Gastroesophageal sphincter (tissue), 4 donors: ENCODE measurements around the gene USP15. TPM values are rescaled to one million over a fixed set of nuclear protein-coding genes. Genes with fewer than 3 reads are reported as not detected.
"Not testable (repeated sequence)": the region's sequence is repeated elsewhere in the genome, so short reads cannot be mapped to it uniquely, and the experiment has no call there.

Source experiments
- ATAC-seq: fragments of 150-250 bp; one replicate; pipeline ENCODE4 v1.9.1; 2016; ENCODE audit warnings: mild to moderate bottlenecking, moderate library complexity
- H3K27ac ChIP-seq, 4 donors: fragments of 200-600 bp; sonication (generic) in 3 of 4; 1 replicate in 3 of 4; 2 replicates in 1 of 4; pipeline ENCODE4 v1.5.1; 2016 to 2019
- H3K27me3 ChIP-seq: fragments of 200-600 bp; sonication (generic); one replicate; pipeline ENCODE4 v1.5.1; 2019
- H3K36me3 ChIP-seq, 2 donors: fragments of 200-600 bp; sonication (generic); one replicate each; pipeline ENCODE4 v1.5.1; 2019; ENCODE audit warnings: control low read depth in 1 of 2
- H3K4me1 ChIP-seq, 3 donors: fragments of 200-600 bp; sonication (generic); 1 replicate in 2 of 3; 2 replicates in 1 of 3; pipeline ENCODE4 v1.5.1; 2016 to 2019; ENCODE audit warnings: control low read depth in 2 of 3
- H3K4me3 ChIP-seq, 2 donors: fragments of 200-600 bp; sonication (generic); one replicate each; pipeline ENCODE4 v1.5.1; 2019; ENCODE audit warnings: mild to moderate bottlenecking in 1 of 2, moderate library complexity in 1 of 2
- H3K9me3 ChIP-seq, 3 donors: fragments of 200-600 bp; sonication (generic); one replicate each; pipeline ENCODE4 v1.5.1; 2017 to 2019; ENCODE audit warnings: control low read depth in 2 of 3
- EP300 ChIP-seq: sonication (generic); formaldehyde crosslinking; IDR thresholded peaks from one replicate; pipeline ENCODE4 v1.6.1; 2017; ENCODE audit warnings: antibody characterized with exemption, mild to moderate bottlenecking
- POLR2A ChIP-seq, 2 donors: fragments of 450-650 bp; IDR thresholded peaks; one replicate each; pipeline ENCODE4 v1.6.1; 2017; ENCODE audit warnings: antibody characterized with exemption in 2 of 2, mild to moderate bottlenecking in 2 of 2, moderate library complexity in 1 of 2
- POLR2AphosphoS5 ChIP-seq: sonication (generic); formaldehyde crosslinking; IDR thresholded peaks from one replicate; pipeline ENCODE4 v1.6.1; 2017; ENCODE audit warnings: antibody characterized with exemption
- WGBS, 2 donors: methylation state at CpG; one replicate each; pipeline ENCODE4 v1.1.5; 2018; ENCODE audit warnings: low coverage in 1 of 2; 5-methylcytosine and 5-hydroxymethylcytosine counted together
- total RNA-seq, 4 donors: library from RNA; depleted of rRNA; stranded (reverse); fragments of >200 nt; gene quantifications; one replicate each; pipeline ENCODE4 v1.1.0, GENCODE V29; 2016
- TF ChIP-seq, protein P1 (sequence below), 4 experiments: fragments of 200-600 bp in 2 of 4; fragments of 450-650 bp in 2 of 4; sonication (generic) in 1 of 4; IDR thresholded peaks; one replicate each; pipeline ENCODE4 v1.5.1; 2017 to 2019; ENCODE audit warnings: antibody characterized with exemption in 4 of 4, mild to moderate bottlenecking in 2 of 4, moderate library complexity in 2 of 4

Gene USP15
- total RNA-seq, 4 donors from 2014 or later, result 33.6 to 84.8 (median 70.0) TPM

DNA sequence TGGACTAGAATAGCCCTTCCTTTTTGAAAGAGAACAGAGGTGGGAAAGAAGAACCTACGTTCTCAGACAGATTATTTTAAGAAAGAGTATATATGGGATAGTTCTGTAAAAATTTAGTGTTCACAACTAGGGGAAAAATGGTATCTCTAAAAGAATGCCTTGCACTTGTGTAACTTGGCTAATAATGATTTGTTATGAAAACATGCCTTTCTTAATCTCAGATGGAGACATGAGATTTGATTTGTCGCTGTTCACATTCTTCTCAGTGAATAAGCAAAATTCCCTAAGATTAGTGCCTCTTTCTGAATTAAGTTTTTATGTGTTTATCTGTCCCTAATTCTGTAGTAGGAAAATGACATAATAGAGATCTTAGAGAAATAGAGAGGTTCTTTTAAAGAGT, 100.8 kb downstream of the USP15 start:
- H3K36me3 ChIP-seq, result peaks cover 0 to 27% of the 10 kb centered on the region in 2 donors
- TF ChIP-seq POLR2AphosphoS5, result no peak
- no peak for TF ChIP-seq EP300
- H3K4me1 ChIP-seq, result no peaks in the 10 kb centered on the region
- no peak overlapping the region for H3K27ac ChIP-seq
- no peak overlapping the region for H3K4me3 ChIP-seq
- 96 to 97% methylated on average over 2 of the region's 2 CpGs for WGBS, 2 donors
- ATAC-seq, result no peak
- H3K27me3 ChIP-seq, result no peaks in the 10 kb centered on the region
- peaks cover 0 to 5% (median 0%) of the 10 kb centered on the region in 3 donors for H3K9me3 ChIP-seq

DNA sequence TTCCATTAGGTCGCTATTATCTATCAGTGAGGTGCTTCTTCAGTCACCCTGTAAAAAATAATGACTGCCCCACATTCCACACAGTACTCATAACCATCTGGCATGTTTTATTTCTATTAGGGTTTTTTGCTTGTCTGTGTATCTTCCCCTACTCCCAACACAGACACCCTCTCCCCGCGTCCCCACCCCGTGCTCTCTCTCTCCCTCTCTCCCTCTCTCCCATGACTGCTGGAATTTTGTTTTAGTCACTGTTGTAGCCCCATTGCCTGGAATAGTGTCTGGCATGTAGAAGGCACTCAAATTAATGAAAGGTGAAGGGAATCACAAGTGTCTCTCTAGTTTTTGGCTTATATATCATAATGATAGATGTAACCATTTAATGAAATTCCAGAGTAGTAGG, 103.3 kb downstream of the USP15 start:
- ATAC-seq, result no peak
- Histone ChIP-seq H3K4me3 (no peak overlapping the region), H3K27ac (no peak overlapping the region), H3K4me1 (no peaks in the 10 kb centered on the region), H3K36me3 (peaks cover 0 to 19% of the 10 kb centered on the region in 2 donors), H3K9me3 (peaks cover 0 to 5% (median 0%) of the 10 kb centered on the region in 3 donors), H3K27me3 (no peaks in the 10 kb centered on the region)
- no peak for TF ChIP-seq POLR2A (IDR thresholded peaks at IDR 0.05)
- TF ChIP-seq EP300, result no peak
- TF ChIP-seq, protein P1, sequence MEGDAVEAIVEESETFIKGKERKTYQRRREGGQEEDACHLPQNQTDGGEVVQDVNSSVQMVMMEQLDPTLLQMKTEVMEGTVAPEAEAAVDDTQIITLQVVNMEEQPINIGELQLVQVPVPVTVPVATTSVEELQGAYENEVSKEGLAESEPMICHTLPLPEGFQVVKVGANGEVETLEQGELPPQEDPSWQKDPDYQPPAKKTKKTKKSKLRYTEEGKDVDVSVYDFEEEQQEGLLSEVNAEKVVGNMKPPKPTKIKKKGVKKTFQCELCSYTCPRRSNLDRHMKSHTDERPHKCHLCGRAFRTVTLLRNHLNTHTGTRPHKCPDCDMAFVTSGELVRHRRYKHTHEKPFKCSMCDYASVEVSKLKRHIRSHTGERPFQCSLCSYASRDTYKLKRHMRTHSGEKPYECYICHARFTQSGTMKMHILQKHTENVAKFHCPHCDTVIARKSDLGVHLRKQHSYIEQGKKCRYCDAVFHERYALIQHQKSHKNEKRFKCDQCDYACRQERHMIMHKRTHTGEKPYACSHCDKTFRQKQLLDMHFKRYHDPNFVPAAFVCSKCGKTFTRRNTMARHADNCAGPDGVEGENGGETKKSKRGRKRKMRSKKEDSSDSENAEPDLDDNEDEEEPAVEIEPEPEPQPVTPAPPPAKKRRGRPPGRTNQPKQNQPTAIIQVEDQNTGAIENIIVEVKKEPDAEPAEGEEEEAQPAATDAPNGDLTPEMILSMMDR (IDR thresholded peaks at IDR 0.05), result no peak
- no peak for TF ChIP-seq POLR2AphosphoS5
- WGBS, 2 donors, result 83 to 97% methylated on average over 2 to 4 of the region's 4 CpGs

DNA sequence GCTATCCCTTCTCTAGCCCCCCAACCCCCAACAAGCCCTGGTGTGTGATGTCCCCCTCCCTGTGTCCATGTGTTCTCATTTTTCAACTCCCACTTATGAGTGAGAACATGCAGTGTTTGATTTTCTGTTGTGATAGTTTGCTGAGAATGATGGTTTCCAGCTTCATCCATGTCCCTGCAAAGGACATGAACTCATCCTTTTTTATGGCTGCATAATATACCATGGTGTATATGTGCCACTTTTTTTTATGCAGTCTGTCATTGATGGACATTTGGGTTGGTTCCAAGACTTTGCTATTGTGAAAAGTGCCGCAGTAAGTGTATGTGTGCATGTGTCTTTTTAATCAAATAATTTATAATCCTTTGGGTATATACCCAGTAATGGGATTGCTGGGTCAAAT, 104.5 kb downstream of the USP15 start:
- H3K4me3 ChIP-seq, H3K27ac ChIP-seq, ATAC-seq, H3K27me3 ChIP-seq, H3K9me3 ChIP-seq, H3K36me3 ChIP-seq, H3K4me1 ChIP-seq: not testable (repeated sequence)
- 100% methylated on average over 1 of the region's 1 CpG for WGBS, 2 donors

DNA sequence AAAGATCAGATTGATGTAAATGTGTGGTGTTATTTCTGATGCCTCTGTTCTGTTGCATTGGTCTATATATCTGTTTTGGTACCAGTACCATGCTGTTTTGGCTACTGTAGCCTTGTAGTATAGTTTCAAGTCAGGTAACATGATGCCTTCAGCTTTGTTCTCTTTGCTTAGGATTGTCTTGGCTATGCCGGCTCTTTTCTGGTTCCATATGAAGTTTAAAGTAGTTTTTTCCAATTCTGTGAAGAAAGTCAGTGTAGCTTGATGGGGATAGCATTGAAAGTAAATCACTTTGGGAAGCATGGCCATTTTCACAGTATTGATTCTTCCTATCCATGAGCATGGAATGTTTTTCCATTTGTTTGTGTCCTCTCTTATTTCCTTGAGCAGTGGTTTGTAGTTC, 105.6 kb downstream of the USP15 start:
- not testable (repeated sequence) for H3K9me3 ChIP-seq, ATAC-seq, H3K27me3 ChIP-seq, H3K4me3 ChIP-seq, H3K4me1 ChIP-seq, H3K27ac ChIP-seq
- peaks cover 0 to 17% of the 10 kb centered on the region in 2 donors for H3K36me3 ChIP-seq
- 100% methylated on average over 1 of the region's 1 CpG; no CpG with 5 or more reads in 1 of the 2 donors for WGBS, 2 donors

DNA sequence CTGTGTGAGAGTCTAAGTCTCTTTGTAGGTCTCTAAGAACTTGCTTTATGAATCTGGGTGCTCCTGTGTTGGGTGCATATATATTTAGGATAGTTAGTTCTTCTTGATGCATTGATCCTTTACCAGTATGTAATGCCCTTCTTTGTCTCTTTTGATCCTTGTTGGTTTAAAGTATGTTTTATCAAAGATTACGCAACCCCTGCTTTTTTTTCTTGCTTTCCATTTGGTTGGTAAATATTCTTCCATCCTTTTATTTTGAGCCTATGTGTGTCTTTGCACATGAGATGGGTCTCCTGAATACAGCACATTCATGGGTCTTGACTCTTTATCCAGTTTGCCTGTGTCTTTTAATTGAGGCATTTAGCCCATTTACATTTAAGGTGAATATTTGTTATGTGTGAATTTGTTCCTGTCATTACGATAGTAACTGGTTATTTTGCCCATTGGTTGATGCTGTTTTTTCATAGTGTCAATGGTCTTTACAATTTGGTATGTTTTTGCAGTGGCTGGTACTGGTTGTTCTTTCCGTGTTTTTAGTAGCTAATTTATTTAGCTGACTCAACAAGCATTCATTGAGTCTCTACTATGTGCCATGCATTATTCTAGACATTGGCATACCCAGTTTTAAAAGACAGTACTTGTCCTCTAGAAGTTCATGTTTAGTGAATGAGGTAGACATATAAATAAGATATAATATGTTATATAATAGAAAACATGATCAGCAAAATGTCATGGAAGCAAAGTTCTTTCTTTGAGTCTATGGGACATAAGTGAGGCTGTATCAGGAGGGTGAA, 108.4 kb downstream of the USP15 start:
- Histone ChIP-seq H3K4me1 (peaks cover 0 to 20% (median 0%) of the 10 kb centered on the region in 3 donors), H3K36me3 (peaks cover 0 to 17% of the 10 kb centered on the region in 2 donors)
- not testable (repeated sequence) for ATAC-seq, H3K27ac ChIP-seq, H3K27me3 ChIP-seq, H3K4me3 ChIP-seq, H3K9me3 ChIP-seq
- WGBS, 2 donors, result 100% methylated on average over 3 of the region's 3 CpGs

DNA sequence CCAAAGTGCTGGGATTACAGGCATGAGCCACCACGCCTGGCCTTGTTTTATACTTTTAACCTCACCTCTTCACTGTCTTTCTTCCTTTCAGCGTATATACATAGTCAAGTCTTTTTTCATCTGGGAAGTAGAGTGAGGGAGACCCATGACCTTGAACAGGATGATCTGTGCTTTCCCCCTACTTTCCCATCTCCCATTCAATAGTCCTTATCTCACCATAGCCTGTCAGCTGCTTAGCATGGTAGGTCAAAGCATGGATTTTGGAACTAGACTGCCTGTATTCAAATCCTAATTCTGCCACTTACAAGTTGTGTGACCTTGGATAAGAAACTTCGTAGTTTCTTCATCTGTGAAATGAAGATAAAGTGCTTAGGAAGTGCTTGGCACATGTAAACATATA, 110.0 kb downstream of the USP15 start:
- ATAC-seq, result no peak
- H3K27ac ChIP-seq, result no peak overlapping the region
- H3K27me3 ChIP-seq, result no peaks in the 10 kb centered on the region
- H3K9me3 ChIP-seq, result peaks cover 0 to 5% (median 0%) of the 10 kb centered on the region in 3 donors
- no peak overlapping the region for H3K4me3 ChIP-seq
- 86 to 94% methylated on average over 1 to 3 of the region's 3 CpGs for WGBS, 2 donors
- no peak for TF ChIP-seq EP300
- no peak for TF ChIP-seq POLR2A (IDR thresholded peaks at IDR 0.05)
- TF ChIP-seq, protein P1 (IDR thresholded peaks at IDR 0.05), result no peak
- no peak for TF ChIP-seq POLR2AphosphoS5
- peaks cover 0 to 7% of the 10 kb centered on the region in 2 donors for H3K36me3 ChIP-seq
- H3K4me1 ChIP-seq, result peaks cover 0 to 27% (median 0%) of the 10 kb centered on the region in 3 donors

DNA sequence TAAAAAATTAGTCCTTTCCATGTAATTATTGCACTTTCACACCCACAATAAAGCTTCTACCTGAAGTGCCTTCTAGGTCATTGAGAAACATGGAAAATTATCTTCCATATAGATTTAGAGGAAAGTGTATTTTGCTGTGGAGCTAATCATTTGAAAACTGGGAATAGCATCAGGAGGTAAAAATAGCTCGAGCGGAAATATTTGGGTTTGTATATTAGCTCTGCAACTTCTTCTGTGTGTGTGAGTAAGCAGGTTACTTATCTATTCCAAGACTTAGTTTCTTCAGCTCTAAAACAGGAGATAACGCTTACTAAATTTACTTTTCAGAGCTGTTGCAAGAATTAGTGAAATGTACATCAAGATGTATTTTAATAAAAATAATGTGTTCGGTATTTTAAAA, 111.5 kb downstream of the USP15 start:
- no peak for TF ChIP-seq POLR2AphosphoS5
- TF ChIP-seq POLR2A (IDR thresholded peaks at IDR 0.05), result no peak
- TF ChIP-seq, protein P1 (IDR thresholded peaks at IDR 0.05), result no peak
- TF ChIP-seq EP300, result no peak
- H3K4me3 ChIP-seq, result no peak overlapping the region
- 81 to 84% methylated on average over 4 of the region's 4 CpGs for WGBS, 2 donors
- no peaks in the 10 kb centered on the region for H3K27me3 ChIP-seq
- H3K36me3 ChIP-seq, result peaks cover 0 to 7% of the 10 kb centered on the region in 2 donors
- no peaks in the 10 kb centered on the region for H3K9me3 ChIP-seq
- H3K27ac ChIP-seq, result no peak overlapping the region
- peaks cover 0 to 27% (median 0%) of the 10 kb centered on the region in 3 donors for H3K4me1 ChIP-seq
- ATAC-seq, result no peak
